NT2/D1 (cell line): ENCODE measurements around the gene SSTR1.

Source experiments
- DNase-seq: peaks from one replicate; pipeline ENCODE4 v3.0.0-alpha.2; 2011; ENCODE audit warnings: low read depth, low spot score
- H3K27me3 ChIP-seq: 2 replicates; pipeline ENCODE4 v1.6.0; 2011; ENCODE audit warnings: mild to moderate bottlenecking; ENCODE audit not compliant: insufficient read length, insufficient read depth
- H3K36me3 ChIP-seq: 2 replicates; pipeline ENCODE4 v1.6.1; 2011; ENCODE audit warnings: mild to moderate bottlenecking, low read length, mixed read lengths; ENCODE audit not compliant: insufficient read depth, insufficient read length
- H3K4me1 ChIP-seq: 2 replicates; pipeline ENCODE4 v1.5.1; 2011; ENCODE audit not compliant: insufficient read depth, insufficient read length
- H3K4me3 ChIP-seq: 2 replicates; pipeline ENCODE4 v1.5.1; 2011; ENCODE audit warnings: low read depth; ENCODE audit not compliant: insufficient read length
- H3K9ac ChIP-seq: 2 replicates; pipeline ENCODE4 v1.6.0; 2011; ENCODE audit warnings: low read depth; ENCODE audit not compliant: insufficient read length
- H3K9me3 ChIP-seq: 2 replicates; pipeline ENCODE4 v1.5.1; 2011; ENCODE audit warnings: mild to moderate bottlenecking, low read length; ENCODE audit not compliant: insufficient read depth
- SUZ12 ChIP-seq: IDR thresholded peaks from 2 replicates; pipeline ENCODE4 v1.6.1; 2011; ENCODE audit not compliant: insufficient read length, insufficient read depth; ENCODE audit errors: extremely low read depth
- YY1 ChIP-seq: IDR thresholded peaks from 2 replicates; pipeline ENCODE4 v1.6.1; 2011; ENCODE audit not compliant: insufficient read length, insufficient read depth
- ZNF274 ChIP-seq: IDR thresholded peaks from 2 replicates; pipeline ENCODE4 v1.6.1; 2011; ENCODE audit warnings: mild to moderate bottlenecking, low read depth, low read length

SSTR1 gene

GRCh38 chr14:38197001-38197783, 10.5 kb upstream of the SSTR1 start:
- H3K36me3 ChIP-seq, result no peaks in the 10 kb centered on the region
- H3K4me3 ChIP-seq, result no peak overlapping the region
- TF ChIP-seq YY1 (no peak), SUZ12 (no peak), ZNF274 (no peak)
- no peak overlapping the region for H3K9ac ChIP-seq
- H3K9me3 ChIP-seq, result no peaks in the 10 kb centered on the region
- no peak for DNase-seq
- H3K4me1 ChIP-seq, result peaks cover 3% of the 10 kb centered on the region
- no peaks in the 10 kb centered on the region for H3K27me3 ChIP-seq

GRCh38 chr14:38197784-38198335, 9.8 kb upstream of the SSTR1 start:
- H3K4me1 ChIP-seq, result peaks cover 3% of the 10 kb centered on the region
- TF ChIP-seq SUZ12 (no peak), ZNF274 (no peak), YY1 (no peak)
- no peak overlapping the region for H3K4me3 ChIP-seq
- H3K27me3 ChIP-seq, result no peaks in the 10 kb centered on the region
- no peak for DNase-seq
- H3K36me3 ChIP-seq, result no peaks in the 10 kb centered on the region
- H3K9me3 ChIP-seq, result no peaks in the 10 kb centered on the region
- H3K9ac ChIP-seq, result no peak overlapping the region

GRCh38 chr14:38198425-38198824, 9.3 kb upstream of the SSTR1 start:
- no peak for TF ChIP-seq YY1
- TF ChIP-seq ZNF274, result no peak
- TF ChIP-seq SUZ12, result no peak
- H3K4me1 ChIP-seq, result peaks cover 3% of the 10 kb centered on the region
- H3K9ac ChIP-seq, result no peak overlapping the region
- no peaks in the 10 kb centered on the region for H3K36me3 ChIP-seq
- no peaks in the 10 kb centered on the region for H3K27me3 ChIP-seq
- no peak overlapping the region for H3K4me3 ChIP-seq
- no peaks in the 10 kb centered on the region for H3K9me3 ChIP-seq
- DNase-seq, result no peak

GRCh38 chr14:38199076-38199475, 8.6 kb upstream of the SSTR1 start:
- Histone ChIP-seq H3K36me3 (no peaks in the 10 kb centered on the region), H3K4me1 (peaks cover 3% of the 10 kb centered on the region), H3K9me3 (no peaks in the 10 kb centered on the region), H3K9ac (no peak overlapping the region), H3K4me3 (no peak overlapping the region), H3K27me3 (no peaks in the 10 kb centered on the region)
- TF ChIP-seq ZNF274 (no peak), SUZ12 (no peak), YY1 (no peak)
- no peak for DNase-seq

DNA sequence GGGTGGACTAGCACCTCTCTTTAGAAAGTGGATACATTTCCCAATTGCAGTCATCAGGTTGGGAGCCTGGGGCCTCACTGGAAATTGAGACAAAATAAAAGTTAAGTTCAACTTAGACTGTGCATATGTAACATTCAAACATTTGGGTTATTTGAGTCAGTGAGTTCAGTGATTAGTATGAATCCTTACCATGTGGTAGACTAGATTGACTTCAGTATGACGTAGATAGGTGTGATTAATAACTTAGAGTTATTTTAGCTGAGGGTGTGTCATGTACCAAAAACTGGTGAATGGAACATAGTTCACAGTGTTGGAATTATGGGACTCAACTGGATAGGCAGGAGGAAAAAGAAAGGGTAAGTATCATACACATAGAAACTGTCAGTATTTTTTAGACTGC, 8.0 kb upstream of the SSTR1 start:
- no peaks in the 10 kb centered on the region for H3K27me3 ChIP-seq
- no peak for DNase-seq
- no peak overlapping the region for H3K4me3 ChIP-seq
- H3K36me3 ChIP-seq, result no peaks in the 10 kb centered on the region
- no peaks in the 10 kb centered on the region for H3K9me3 ChIP-seq
- no peak overlapping the region for H3K9ac ChIP-seq
- TF ChIP-seq YY1, result no peak
- peaks cover 3% of the 10 kb centered on the region for H3K4me1 ChIP-seq

DNA sequence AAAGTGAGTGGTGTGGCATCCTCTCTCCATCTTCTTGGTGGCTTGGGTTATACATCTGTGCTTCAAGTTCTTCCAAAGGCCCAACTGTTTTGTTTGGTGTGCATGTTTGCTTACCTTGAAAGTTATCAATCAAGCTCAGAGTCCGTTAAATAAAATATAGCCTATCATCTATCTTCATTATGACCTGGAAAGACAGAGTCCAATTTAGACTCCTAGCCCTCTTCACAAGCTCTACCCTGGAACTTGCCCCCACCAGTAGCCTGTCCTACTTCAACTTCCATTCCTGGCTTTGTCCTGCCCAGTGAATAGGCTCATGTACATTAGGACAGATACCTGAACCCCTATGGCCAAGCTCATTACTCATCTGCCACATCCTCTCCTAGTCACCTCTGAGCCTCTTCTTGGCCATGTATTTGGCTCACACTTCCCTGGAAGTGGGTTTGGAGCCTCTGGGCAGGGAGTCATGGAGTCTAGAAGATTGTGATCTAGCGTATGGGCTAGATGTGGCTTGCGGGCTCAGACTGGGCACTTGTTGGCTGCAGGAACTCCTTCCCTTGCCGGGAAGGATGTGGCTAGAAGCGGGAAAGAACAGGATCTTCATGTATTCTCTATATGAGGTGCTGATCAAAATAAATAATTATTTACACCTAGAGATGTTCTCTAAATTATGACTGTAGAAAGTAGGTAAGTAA, 6.4 kb upstream of the SSTR1 start:
- Histone ChIP-seq H3K9ac (no peak overlapping the region), H3K4me1 (peaks cover 3% of the 10 kb centered on the region), H3K27me3 (no peaks in the 10 kb centered on the region), H3K9me3 (no peaks in the 10 kb centered on the region; the same call in 1 of the 2 replicates), H3K4me3 (no peak overlapping the region), H3K36me3 (no peaks in the 10 kb centered on the region)
- DNase-seq, result no peak
- TF ChIP-seq SUZ12 (no peak), ZNF274 (no peak), YY1 (no peak)

GRCh38 chr14:38202444-38203191, 5.1 kb upstream of the SSTR1 start:
- H3K4me3 ChIP-seq, result no peak overlapping the region
- H3K27me3 ChIP-seq, result no peaks in the 10 kb centered on the region
- peaks cover 3% of the 10 kb centered on the region for H3K4me1 ChIP-seq
- no peak overlapping the region for H3K9ac ChIP-seq
- no peak for TF ChIP-seq SUZ12
- no peak for TF ChIP-seq ZNF274
- TF ChIP-seq YY1, result no peak
- H3K36me3 ChIP-seq, result no peaks in the 10 kb centered on the region
- no peaks in the 10 kb centered on the region; the same call in 1 of the 2 replicates for H3K9me3 ChIP-seq
- DNase-seq, result no peak
